Ovary (tissue), 3 donors: ENCODE results near the gene USH1G.

Source experiments
- CTCF ChIP-seq, 3 donors: fragments of 450-650 bp in 2 of 3; fragments of 200-600 bp in 1 of 3; IDR thresholded peaks; one replicate each; pipeline versions ENCODE4 v1.5.1 to v1.8.0; 2016 to 2022; ENCODE audit warnings: antibody characterized with exemption in 3 of 3, mild to moderate bottlenecking in 1 of 3
- EP300 ChIP-seq: sonication (generic); formaldehyde crosslinking; IDR thresholded peaks from one replicate; pipeline ENCODE4 v1.6.1; 2017; ENCODE audit warnings: antibody characterized with exemption
- donor health status: DM: no; HTN: no; CAD: no.

DNA sequence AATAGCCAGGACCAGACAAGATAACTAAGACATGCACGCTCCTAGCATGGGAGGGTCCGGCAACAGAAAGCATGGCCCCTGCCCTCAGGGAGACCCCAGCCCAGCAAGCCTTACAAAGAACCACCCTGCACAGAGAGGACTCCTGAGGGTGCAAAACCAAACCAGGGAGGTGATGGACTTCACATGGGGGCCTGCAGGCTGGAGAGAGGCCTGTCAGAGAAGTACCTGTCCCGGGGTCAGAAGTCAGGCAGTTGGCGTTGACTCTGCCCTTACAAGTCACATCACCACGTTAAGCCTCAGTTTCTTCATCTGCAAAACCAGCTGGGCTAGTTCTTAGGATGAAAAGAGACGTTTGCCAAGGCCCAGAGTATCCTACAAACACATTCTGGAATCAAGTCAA is 5.7 kb upstream of the USH1G start:
- TF ChIP-seq CTCF (IDR thresholded peaks at IDR 0.05) (no peak), EP300 (no peak)
